ENCODE data around the gene FCAMR. TPM values are rescaled to one million over a fixed set of nuclear protein-coding genes. Genes with fewer than 3 reads are reported as not detected.

Gene FCAMR
- total and polyA plus RNA-seq, 2 of the 4 experiments (the other 2 are of a cell fraction), result not detected

GRCh38 chr1:206947255-206947654 is 23.0 kb downstream of the FCAMR start:
- intact Hi-C loops (cut with micrococcal nuclease), result no loop called here
- Histone ChIP-seq H2BK20ac (ENCODE audit: low read depth, low read length) (no peak overlapping the region), H3K4me3 (ENCODE audit: insufficient read depth, low read depth, low read length) (no peak overlapping the region), H3K4me2 (ENCODE audit: low read depth, low read length) (no peak overlapping the region), H3K4ac (ENCODE audit: low read depth, low read length) (no peak overlapping the region), H4K8ac (ENCODE audit: low read depth in 2 of 2, low read length in 2 of 2) (no peak overlapping the region), H3K27me3 (ENCODE audit: control insufficient read depth, insufficient read depth, low read length) (peaks cover 54% of the 10 kb centered on the region), H3K4me1 (ENCODE audit: control insufficient read depth, insufficient read depth, low read length) (no peaks in the 10 kb centered on the region), H3K9ac (ENCODE audit: low read depth, low read length) (no peak overlapping the region), H3K18ac (ENCODE audit: low read depth, low read length) (no peak overlapping the region), H2BK5ac (ENCODE audit: low read depth, low read length, poor library complexity, severe bottlenecking) (no peak overlapping the region), H2AK9ac (replicated peaks; ENCODE audit: low read depth, low read length, poor library complexity) (no peak overlapping the region), H3K23ac (ENCODE audit: low read depth, low read length) (no peak overlapping the region), H2BK120ac (ENCODE audit: low read depth, low read length) (no peak overlapping the region), H3K9me1 (ENCODE audit: insufficient read depth, low read length) (no peaks in the 10 kb centered on the region), H3K27ac (ENCODE audit: insufficient read depth, low read length) (no peak overlapping the region), H2AK5ac (ENCODE audit: low read depth, low read length) (no peak overlapping the region), H3K56ac (ENCODE audit: extremely low read depth, insufficient read depth, low read length) (no peak overlapping the region), H4K91ac (ENCODE audit: insufficient read depth, low read depth, low read length) (no peak overlapping the region), H3K9me3 (ENCODE audit: control insufficient read depth, insufficient read depth, low read length) (peaks cover 3% of the 10 kb centered on the region), H2BK15ac (ENCODE audit: low read depth, low read length) (no peak overlapping the region), H3K14ac (replicated peaks; ENCODE audit: low read depth, low read length) (no peak overlapping the region), H3K36me3 (ENCODE audit: control insufficient read depth, insufficient read depth, low read length) (no peaks in the 10 kb centered on the region), H4K5ac (ENCODE audit: low read depth, low read length) (no peak overlapping the region), H4K20me1 (ENCODE audit: insufficient read depth, low read length) (no peaks in the 10 kb centered on the region), H3K79me1 (ENCODE audit: low read depth in 1 of 2, low read length in 2 of 2) (no peaks in the 10 kb centered on the region), H2AFZ (replicated peaks; ENCODE audit: low read length, poor library complexity) (no peak overlapping the region)
- DNase-seq (no peak), ATAC-seq (ENCODE audit: low read depth) (no peak)
- no CpG with 5 or more reads among the region's 3 CpGs for WGBS, 2 experiments (ENCODE audit: extremely low coverage in 2 of 2, insufficient read length in 1 of 2)
- POLR2A ChIA-PET (ENCODE audit: unreplicated experiment), result no interaction called here
- in situ Hi-C loops (cut with MboI; ENCODE audit: low sequenced_read_pairs), result no loop called here
- dilution Hi-C loops (cut with HindIII; ENCODE audit: low sequenced_read_pairs, unreplicated experiment), result no loop called here
- CTCF ChIA-PET, result no interaction called here
- TF ChIP-seq CTCF (conservative IDR thresholded peaks at IDR 0.05; ENCODE audit: low read depth, low read length) (no peak), RFX5 (IDR thresholded peaks at IDR 0.05; ENCODE audit: low read depth, low read length) (no peak), MAFK (IDR thresholded peaks at IDR 0.05; ENCODE audit: low read depth, low read length) (no peak), USF2 (IDR thresholded peaks at IDR 0.05; ENCODE audit: low read depth, low read length) (no peak), CEBPB (IDR thresholded peaks at IDR 0.05; ENCODE audit: low read depth, low read length) (no peak), FOS (IDR thresholded peaks at IDR 0.05; ENCODE audit: low read depth, low read length) (no peak), RAD21 (IDR thresholded peaks at IDR 0.05; ENCODE audit: low read length) (no peak), MAZ (IDR thresholded peaks at IDR 0.05; ENCODE audit: borderline replicate concordance, low read depth, low read length) (no peak), RCOR1 (IDR thresholded peaks at IDR 0.05; ENCODE audit: insufficient replicate concordance, low read length) (no peak), NFE2L2 (IDR thresholded peaks at IDR 0.05; ENCODE audit: low read depth, low read length) (no peak), POLR2A (IDR thresholded peaks at IDR 0.05; ENCODE audit: low read depth, low read length) (no peak), SMC3 (IDR thresholded peaks at IDR 0.05; ENCODE audit: low read depth, low read length) (no peak), BHLHE40 (IDR thresholded peaks at IDR 0.05; ENCODE audit: low read depth, low read length) (no peak), ELK1 (IDR thresholded peaks at IDR 0.05; ENCODE audit: borderline replicate concordance, low read depth, low read length) (no peak), CHD1 (IDR thresholded peaks at IDR 0.05; ENCODE audit: low read depth, low read length) (no peak), MXI1 (IDR thresholded peaks at IDR 0.05; ENCODE audit: borderline replicate concordance, low read depth, low read length) (no peak)
- BruUV-seq (replicated peaks), result no TSS peak

Data from IMR-90 (cell line).